ENCODE results near the gene ETFA. TPM values are rescaled to one million over a fixed set of nuclear protein-coding genes. Genes with fewer than 3 reads are reported as not detected.

ETFA gene
- polyA plus RNA-seq, 2 of the 4 experiments (the other 2 are of a cell fraction): 243 to 412 TPM

DNA sequence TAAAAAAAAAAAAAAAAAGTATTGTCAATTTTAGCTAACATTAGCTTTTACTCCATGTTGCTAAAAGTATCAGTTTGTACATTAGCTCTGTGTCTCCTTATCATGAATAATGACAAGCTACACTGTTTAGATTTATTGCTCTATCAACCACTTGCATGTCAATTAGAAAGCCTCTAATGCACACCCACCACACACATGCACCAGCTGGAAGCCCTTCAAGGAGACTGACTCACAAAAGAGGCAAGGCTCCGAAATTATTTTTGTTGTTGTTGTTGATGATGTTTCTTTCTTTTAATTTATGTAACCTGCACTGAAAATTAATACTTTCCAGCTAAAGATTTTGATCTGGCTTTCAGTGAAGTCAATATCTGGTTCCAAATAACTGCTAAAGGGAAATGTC, 71.5 kb downstream of the ETFA start (continued):
- TF ChIP-seq, protein P1, sequence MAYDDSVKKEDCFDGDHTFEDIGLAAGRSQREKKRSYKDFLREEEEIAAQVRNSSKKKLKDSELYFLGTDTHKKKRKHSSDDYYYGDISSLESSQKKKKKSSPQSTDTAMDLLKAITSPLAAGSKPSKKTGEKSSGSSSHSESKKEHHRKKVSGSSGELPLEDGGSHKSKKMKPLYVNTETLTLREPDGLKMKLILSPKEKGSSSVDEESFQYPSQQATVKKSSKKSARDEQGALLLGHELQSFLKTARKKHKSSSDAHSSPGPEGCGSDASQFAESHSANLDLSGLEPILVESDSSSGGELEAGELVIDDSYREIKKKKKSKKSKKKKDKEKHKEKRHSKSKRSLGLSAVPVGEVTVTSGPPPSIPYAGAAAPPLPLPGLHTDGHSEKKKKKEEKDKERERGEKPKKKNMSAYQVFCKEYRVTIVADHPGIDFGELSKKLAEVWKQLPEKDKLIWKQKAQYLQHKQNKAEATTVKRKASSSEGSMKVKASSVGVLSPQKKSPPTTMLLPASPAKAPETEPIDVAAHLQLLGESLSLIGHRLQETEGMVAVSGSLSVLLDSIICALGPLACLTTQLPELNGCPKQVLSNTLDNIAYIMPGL (CRISPR knock-in tag; IDR thresholded peaks at IDR 0.05; ENCODE audit: borderline replicate concordance): no peak

DNA sequence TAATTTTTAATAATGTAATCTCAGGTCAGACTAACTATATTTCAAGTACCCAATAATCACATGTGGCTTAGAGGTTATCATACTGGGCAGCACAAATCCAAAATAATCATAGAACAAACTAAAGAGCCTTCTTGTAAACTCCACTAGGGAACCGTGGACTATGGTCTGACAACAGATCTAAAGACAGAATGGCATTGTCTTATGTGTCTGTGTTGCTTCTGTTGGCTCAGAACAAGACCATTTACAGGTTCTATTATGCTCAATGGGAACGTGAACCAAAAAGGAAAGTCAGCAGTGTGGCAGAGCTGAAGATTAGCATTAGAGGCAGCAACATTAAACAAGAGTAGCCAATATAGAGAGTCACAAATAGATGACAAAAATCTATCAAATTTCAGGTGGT, 74.9 kb downstream of the ETFA start:
- H3K9me3 ChIP-seq: no peaks in the 10 kb centered on the region
- WGBS (ENCODE audit: missing lambda C conversion rate): 61% methylated on average over 2 of the region's 2 CpGs
- ATAC-seq (no peak), FAIRE-seq (peak; percentile 28), DNase-seq (ENCODE audit: low read depth in 1 of 2, low spot score in 1 of 2) (no peak)
- H3K4me2 ChIP-seq: no peak overlapping the region
- H3K4me3 ChIP-seq: no peak overlapping the region
- no peak overlapping the region for H3K27ac ChIP-seq
- POLR2A ChIA-PET: interaction anchor here (1.0 kb wide), 1 partner anchor 99 kb away, joined by 4 read pairs; no protein-coding TSS in a partner anchor
- no peaks in the 10 kb centered on the region for H3K4me1 ChIP-seq
- TF ChIP-seq RFX5 (IDR thresholded peaks at IDR 0.05): no peak
- no peak for TF ChIP-seq JUNB (IDR thresholded peaks at IDR 0.05)
- no peak for TF ChIP-seq CBX2 (IDR thresholded peaks at IDR 0.05; ENCODE audit: borderline replicate concordance, low read depth)
- no peak for TF ChIP-seq TP53 (CRISPR knock-in tag; IDR thresholded peaks at IDR 0.05)
- no peak for TF ChIP-seq ZNF302 (CRISPR knock-in tag; IDR thresholded peaks at IDR 0.05)
- TF ChIP-seq, protein P2, sequence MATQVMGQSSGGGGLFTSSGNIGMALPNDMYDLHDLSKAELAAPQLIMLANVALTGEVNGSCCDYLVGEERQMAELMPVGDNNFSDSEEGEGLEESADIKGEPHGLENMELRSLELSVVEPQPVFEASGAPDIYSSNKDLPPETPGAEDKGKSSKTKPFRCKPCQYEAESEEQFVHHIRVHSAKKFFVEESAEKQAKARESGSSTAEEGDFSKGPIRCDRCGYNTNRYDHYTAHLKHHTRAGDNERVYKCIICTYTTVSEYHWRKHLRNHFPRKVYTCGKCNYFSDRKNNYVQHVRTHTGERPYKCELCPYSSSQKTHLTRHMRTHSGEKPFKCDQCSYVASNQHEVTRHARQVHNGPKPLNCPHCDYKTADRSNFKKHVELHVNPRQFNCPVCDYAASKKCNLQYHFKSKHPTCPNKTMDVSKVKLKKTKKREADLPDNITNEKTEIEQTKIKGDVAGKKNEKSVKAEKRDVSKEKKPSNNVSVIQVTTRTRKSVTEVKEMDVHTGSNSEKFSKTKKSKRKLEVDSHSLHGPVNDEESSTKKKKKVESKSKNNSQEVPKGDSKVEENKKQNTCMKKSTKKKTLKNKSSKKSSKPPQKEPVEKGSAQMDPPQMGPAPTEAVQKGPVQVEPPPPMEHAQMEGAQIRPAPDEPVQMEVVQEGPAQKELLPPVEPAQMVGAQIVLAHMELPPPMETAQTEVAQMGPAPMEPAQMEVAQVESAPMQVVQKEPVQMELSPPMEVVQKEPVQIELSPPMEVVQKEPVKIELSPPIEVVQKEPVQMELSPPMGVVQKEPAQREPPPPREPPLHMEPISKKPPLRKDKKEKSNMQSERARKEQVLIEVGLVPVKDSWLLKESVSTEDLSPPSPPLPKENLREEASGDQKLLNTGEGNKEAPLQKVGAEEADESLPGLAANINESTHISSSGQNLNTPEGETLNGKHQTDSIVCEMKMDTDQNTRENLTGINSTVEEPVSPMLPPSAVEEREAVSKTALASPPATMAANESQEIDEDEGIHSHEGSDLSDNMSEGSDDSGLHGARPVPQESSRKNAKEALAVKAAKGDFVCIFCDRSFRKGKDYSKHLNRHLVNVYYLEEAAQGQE (IDR thresholded peaks at IDR 0.05): no peak
- no peak for TF ChIP-seq NPAS2 (CRISPR knock-in tag; IDR thresholded peaks at IDR 0.05; ENCODE audit: borderline replicate concordance)
- TF ChIP-seq HEYL (CRISPR knock-in tag; IDR thresholded peaks at IDR 0.05): no peak
- TF ChIP-seq, protein P3, sequence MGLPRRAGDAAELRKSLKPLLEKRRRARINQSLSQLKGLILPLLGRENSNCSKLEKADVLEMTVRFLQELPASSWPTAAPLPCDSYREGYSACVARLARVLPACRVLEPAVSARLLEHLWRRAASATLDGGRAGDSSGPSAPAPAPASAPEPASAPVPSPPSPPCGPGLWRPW (IDR thresholded peaks at IDR 0.05): no peak
- no peak for TF ChIP-seq EHMT2 (IDR thresholded peaks at IDR 0.05; ENCODE audit: low read depth)
- TF ChIP-seq, protein P4, sequence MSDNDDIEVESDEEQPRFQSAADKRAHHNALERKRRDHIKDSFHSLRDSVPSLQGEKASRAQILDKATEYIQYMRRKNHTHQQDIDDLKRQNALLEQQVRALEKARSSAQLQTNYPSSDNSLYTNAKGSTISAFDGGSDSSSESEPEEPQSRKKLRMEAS (IDR thresholded peaks at IDR 0.05): no peak
- CTCF ChIA-PET: interaction anchor here (0.8 to 5.4 kb wide), 27 partner anchors 8 to 632 kb away, joined by 3 to 39 read pairs (median 7); no protein-coding TSS in a partner anchor

DNA sequence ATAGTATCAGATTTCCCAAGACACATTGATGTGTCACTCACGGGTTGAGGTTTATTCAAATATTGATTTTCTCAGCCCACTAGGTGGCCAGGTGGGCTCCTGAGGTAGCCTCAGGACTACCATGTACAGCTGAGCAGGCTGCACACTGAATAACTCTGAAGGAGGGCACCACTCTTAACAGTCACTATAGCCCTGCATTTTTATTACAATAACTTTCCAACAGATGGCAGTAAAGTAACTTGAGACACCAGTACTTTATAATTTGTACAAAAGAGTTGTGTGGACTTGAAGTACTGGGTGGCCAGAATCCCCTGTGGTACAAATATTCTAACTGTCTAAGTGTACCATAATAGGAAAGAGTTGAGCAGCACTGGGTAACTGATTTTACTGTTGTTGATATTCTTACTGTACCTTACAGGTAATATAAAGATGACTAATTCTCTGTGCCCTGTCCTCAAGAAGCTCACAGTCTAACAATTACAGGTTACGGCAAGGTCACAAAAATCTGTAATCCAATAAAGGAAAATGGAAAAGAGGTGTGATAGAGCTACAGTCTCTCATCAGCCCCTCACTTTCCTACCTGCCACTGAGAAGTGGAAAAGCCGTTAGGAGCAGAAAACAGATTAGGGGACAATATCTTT, 76.0 kb downstream of the ETFA start:
- 67% methylated on average over 3 of the region's 3 CpGs for WGBS (ENCODE audit: missing lambda C conversion rate)
- ChIA-PET POLR2A (interaction anchor here (1.0 kb wide), 1 partner anchor 100 kb away, joined by 4 read pairs; no protein-coding TSS in a partner anchor), CTCF (interaction anchor here (0.6 to 5.4 kb wide), 47 partner anchors 8 to 637 kb away, joined by 3 to 39 read pairs (median 5); partner anchors contain the start of gene ETFA)
- Histone ChIP-seq H3K4me3 (no peak overlapping the region), H3K27ac (no peak overlapping the region), H3K9me3 (no peaks in the 10 kb centered on the region), H3K4me1 (no peaks in the 10 kb centered on the region), H3K4me2 (no peak overlapping the region)
- DNase-seq (ENCODE audit: low read depth in 1 of 2, low spot score in 1 of 2): peak; percentile 39 to 66
- peak; percentile 89 for FAIRE-seq
- ATAC-seq: peak; percentile 91 to 98
- TF ChIP-seq KDM5A (IDR thresholded peaks at IDR 0.05) (no peak), CBX2 (IDR thresholded peaks at IDR 0.05; ENCODE audit: borderline replicate concordance, low read depth) (no peak), GATA3 (IDR thresholded peaks at IDR 0.05; ENCODE audit: borderline replicate concordance) (no peak), CEBPB (IDR thresholded peaks at IDR 0.05) (no peak), MAFK (IDR thresholded peaks at IDR 0.05; ENCODE audit: partially characterized antibody) (no peak), JUNB (IDR thresholded peaks at IDR 0.05) (no peak), RCOR1 (IDR thresholded peaks at IDR 0.05; ENCODE audit: low read depth, low read length) (no peak), HOXB5 (CRISPR knock-in tag; IDR thresholded peaks at IDR 0.05) (no peak), ZSCAN20 (CRISPR knock-in tag; IDR thresholded peaks at IDR 0.05) (no peak)
- TF ChIP-seq, protein P1 (CRISPR knock-in tag; IDR thresholded peaks at IDR 0.05; ENCODE audit: borderline replicate concordance): no peak
- TF ChIP-seq, protein P5, sequence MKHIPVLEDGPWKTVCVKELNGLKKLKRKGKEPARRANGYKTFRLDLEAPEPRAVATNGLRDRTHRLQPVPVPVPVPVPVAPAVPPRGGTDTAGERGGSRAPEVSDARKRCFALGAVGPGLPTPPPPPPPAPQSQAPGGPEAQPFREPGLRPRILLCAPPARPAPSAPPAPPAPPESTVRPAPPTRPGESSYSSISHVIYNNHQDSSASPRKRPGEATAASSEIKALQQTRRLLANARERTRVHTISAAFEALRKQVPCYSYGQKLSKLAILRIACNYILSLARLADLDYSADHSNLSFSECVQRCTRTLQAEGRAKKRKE (CRISPR knock-in tag; IDR thresholded peaks at IDR 0.05; ENCODE audit: low read depth): no peak
- TF ChIP-seq, protein P6, sequence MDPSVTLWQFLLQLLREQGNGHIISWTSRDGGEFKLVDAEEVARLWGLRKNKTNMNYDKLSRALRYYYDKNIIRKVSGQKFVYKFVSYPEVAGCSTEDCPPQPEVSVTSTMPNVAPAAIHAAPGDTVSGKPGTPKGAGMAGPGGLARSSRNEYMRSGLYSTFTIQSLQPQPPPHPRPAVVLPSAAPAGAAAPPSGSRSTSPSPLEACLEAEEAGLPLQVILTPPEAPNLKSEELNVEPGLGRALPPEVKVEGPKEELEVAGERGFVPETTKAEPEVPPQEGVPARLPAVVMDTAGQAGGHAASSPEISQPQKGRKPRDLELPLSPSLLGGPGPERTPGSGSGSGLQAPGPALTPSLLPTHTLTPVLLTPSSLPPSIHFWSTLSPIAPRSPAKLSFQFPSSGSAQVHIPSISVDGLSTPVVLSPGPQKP (IDR thresholded peaks at IDR 0.05; ENCODE audit: low read depth, low read length): no peak

Data from A549 (cell line).